H9 (cell line): ENCODE results near the gene BEST2. TPM values are rescaled to one million over a fixed set of nuclear protein-coding genes. Genes with fewer than 3 reads are reported as not detected.

Experiments
- DNase-seq: peaks from one replicate; pipeline ENCODE4 v3.0.0-alpha.2; 2017
- H2AFZ ChIP-seq: one replicate; pipeline ENCODE4 v1.6.1; 2013; ENCODE audit warnings: mild to moderate bottlenecking, low read length, control low read depth, moderate library complexity
- H2AK5ac ChIP-seq: 2 replicates; pipeline ENCODE4 v1.6.1; 2013; ENCODE audit warnings: low read length, control low read depth, mixed read lengths; ENCODE audit not compliant: insufficient read length
- H2BK120ac ChIP-seq: one replicate; pipeline ENCODE4 v1.6.1; 2013; ENCODE audit warnings: low read depth, mild to moderate bottlenecking, low read length, control low read depth, inconsistent platforms; ENCODE audit not compliant: poor library complexity, severe bottlenecking
- H2BK12ac ChIP-seq: 2 replicates; pipeline ENCODE4 v1.6.1; 2013; ENCODE audit warnings: low read length, control low read depth, mixed read lengths, low read depth; ENCODE audit not compliant: insufficient read length
- H2BK15ac ChIP-seq: 2 replicates; pipeline ENCODE4 v1.6.1; 2013; ENCODE audit warnings: low read depth, low read length, control low read depth
- H2BK20ac ChIP-seq: one replicate; pipeline ENCODE4 v1.6.1; 2013; ENCODE audit warnings: low read depth, mild to moderate bottlenecking, low read length, control low read depth, inconsistent platforms; ENCODE audit not compliant: poor library complexity, severe bottlenecking
- H2BK5ac ChIP-seq: 2 replicates; pipeline ENCODE4 v1.6.1; 2013; ENCODE audit warnings: low read length, control low read depth, mixed read lengths; ENCODE audit not compliant: insufficient read length
- H3K14ac ChIP-seq: 2 replicates; pipeline ENCODE4 v1.6.1; 2013; ENCODE audit warnings: low read length, control low read depth; ENCODE audit not compliant: insufficient read depth
- H3K18ac ChIP-seq: 2 replicates; pipeline ENCODE4 v1.6.1; 2013; ENCODE audit warnings: low read depth, mild to moderate bottlenecking, mixed read lengths, low read length, control low read depth; ENCODE audit not compliant: insufficient read length
- H3K23ac ChIP-seq: 2 replicates; pipeline ENCODE4 v1.6.1; 2013; ENCODE audit warnings: low read length, control low read depth, mixed read lengths, low read depth; ENCODE audit not compliant: insufficient read length
- H3K23me2 ChIP-seq: 2 replicates; pipeline ENCODE4 v1.6.1; 2013; ENCODE audit warnings: low read depth, mild to moderate bottlenecking, mixed read lengths, low read length, control low read depth; ENCODE audit not compliant: insufficient read length, poor library complexity, severe bottlenecking
- H3K27ac ChIP-seq: 2 replicates; pipeline ENCODE4 v1.5.1; 2013; ENCODE audit warnings: low read length, control low read depth, mixed read lengths, low read depth; ENCODE audit not compliant: insufficient read length
- H3K27me3 ChIP-seq: 2 replicates; pipeline ENCODE4 v1.6.1; 2013; ENCODE audit warnings: low read length, control low read depth, inconsistent platforms; ENCODE audit not compliant: insufficient read depth
- H3K4ac ChIP-seq: 2 replicates; pipeline ENCODE4 v1.6.1; 2013; ENCODE audit warnings: low read depth, mild to moderate bottlenecking, control low read depth, inconsistent platforms, low read length, moderate library complexity
- H3K4me1 ChIP-seq: 2 replicates; pipeline ENCODE4 v1.6.1; 2013; ENCODE audit warnings: low read length, control low read depth, inconsistent platforms; ENCODE audit not compliant: insufficient read depth
- H3K4me2 ChIP-seq: 2 replicates; pipeline ENCODE4 v1.6.1; 2013; ENCODE audit warnings: low read length, control low read depth, mixed read lengths; ENCODE audit not compliant: insufficient read length, insufficient read depth
- H3K56ac ChIP-seq: 2 replicates; pipeline ENCODE4 v1.6.1; 2013; ENCODE audit warnings: low read depth, mild to moderate bottlenecking, mixed read lengths, low read length, control low read depth; ENCODE audit not compliant: insufficient read length
- H3K79me1 ChIP-seq: 2 replicates; pipeline ENCODE4 v1.6.1; 2013; ENCODE audit warnings: low read depth, mild to moderate bottlenecking, moderate library complexity, low read length, control low read depth, inconsistent platforms; ENCODE audit not compliant: insufficient read depth, poor library complexity, severe bottlenecking
- H3K79me2 ChIP-seq: 2 replicates; pipeline ENCODE4 v1.6.1; 2013; ENCODE audit warnings: low read length, control low read depth, inconsistent platforms; ENCODE audit not compliant: insufficient read depth
- H3K9ac ChIP-seq: 2 replicates; pipeline ENCODE4 v1.6.1; 2013; ENCODE audit warnings: low read length, control low read depth, mixed read lengths; ENCODE audit not compliant: insufficient read length; ENCODE audit errors: extremely low read depth
- H3K9me3 ChIP-seq: one replicate; pipeline ENCODE4 v1.6.1; 2013; ENCODE audit warnings: low read depth, low read length, inconsistent platforms; ENCODE audit not compliant: control insufficient read depth
- H3T11ph ChIP-seq: one replicate; pipeline ENCODE4 v1.6.1; 2013; ENCODE audit warnings: mild to moderate bottlenecking, low read length, control low read depth, inconsistent platforms
- H4K20me1 ChIP-seq: one replicate; pipeline ENCODE4 v1.6.1; 2013; ENCODE audit not compliant: control insufficient read depth, insufficient read length, insufficient read depth
- H4K5ac ChIP-seq: 2 replicates; pipeline ENCODE4 v1.6.1; 2013; ENCODE audit warnings: low read depth, mild to moderate bottlenecking, mixed read lengths, low read length, control low read depth; ENCODE audit not compliant: insufficient read length
- H4K8ac ChIP-seq: replicated peaks from 2 replicates; pipeline ENCODE4 v1.6.1; 2013; ENCODE audit warnings: low read length, control low read depth, mixed read lengths, low read depth; ENCODE audit not compliant: insufficient read length
- H4K91ac ChIP-seq: 2 replicates; pipeline ENCODE4 v1.6.1; 2013; ENCODE audit warnings: low read depth, mild to moderate bottlenecking, moderate library complexity, mixed read lengths, low read length, control low read depth; ENCODE audit not compliant: insufficient read length
- H3K27ac Mint-ChIP-seq, 3 experiments: 2 replicates in 2 of 3; 3 replicates in 1 of 3; pipeline ENCODE4 v1.8.0; 2020 to 2021; ENCODE audit warnings: mixed read lengths in 3 of 3, mild to moderate bottlenecking in 1 of 3, moderate library complexity in 1 of 3
- H3K27me3 Mint-ChIP-seq: 2 replicates; pipeline ENCODE4 v1.8.0; 2021; ENCODE audit warnings: low read depth, mild to moderate bottlenecking, moderate library complexity, mixed read lengths
- H3K36me3 Mint-ChIP-seq, 3 experiments: 2 replicates in 2 of 3; 3 replicates in 1 of 3; pipeline ENCODE4 v1.8.0; 2020 to 2021; ENCODE audit warnings: low read depth in 3 of 3, mixed read lengths in 3 of 3; ENCODE audit not compliant: insufficient read depth in 1 of 3
- H3K4me1 Mint-ChIP-seq, 2 experiments: 2 replicates each; pipeline ENCODE4 v1.8.0; 2020; ENCODE audit warnings: mixed read lengths in 2 of 2
- H3K4me3 Mint-ChIP-seq, 2 experiments: 2 replicates in 1 of 2; 3 replicates in 1 of 2; pipeline ENCODE4 v1.8.0; 2020 to 2021; ENCODE audit warnings: mild to moderate bottlenecking in 2 of 2, mixed read lengths in 2 of 2, moderate library complexity in 1 of 2
- H3K9me3 Mint-ChIP-seq, 2 experiments: 2 replicates in 1 of 2; 3 replicates in 1 of 2; pipeline ENCODE4 v1.8.0; 2020; ENCODE audit warnings: mild to moderate bottlenecking in 2 of 2, mixed read lengths in 2 of 2, moderate library complexity in 1 of 2
- CTCF ChIP-seq: fragments of 200-600 bp; sonication (generic); conservative IDR thresholded peaks from 3 replicates; pipeline ENCODE4 v1.8.0; 2021; ENCODE audit warnings: antibody characterized with exemption, mild to moderate bottlenecking
- WGBS: extraction: QIAGEN DNeasy Blood & Tissue Kit; methylation state at CpG from one replicate; pipeline ENCODE4 v1.1.7; 2013; ENCODE audit warnings: missing lambda C conversion rate, low lambda C conversion rate, mixed read lengths; ENCODE audit not compliant: insufficient read length; ENCODE audit errors: extremely low coverage; 5-methylcytosine and 5-hydroxymethylcytosine counted together
- total RNA-seq: library from RNA; stranded (reverse); gene quantifications from 2 replicates; pipeline ENCODE4 v1.2.1, GENCODE V29; 2021

The BEST2 gene
- total RNA-seq, 1 experiment from 2014 or later, result 1.6 TPM

- no peak overlapping the region for H2BK20ac ChIP-seq
- no peak overlapping the region for H3T11ph ChIP-seq
- no peaks in the 10 kb centered on the region for H3K79me1 ChIP-seq
- no peak for TF ChIP-seq CTCF
- no peaks in the 10 kb centered on the region for H3K79me2 ChIP-seq
- no peak overlapping the region for H3K23ac ChIP-seq
- Mint-ChIP-seq H3K27me3 (peaks cover 16% of the 10 kb centered on the region), H3K4me3 (peak overlapping the region in 1 of 2 experiments; percentile 50; a peak in 1 of 5 replicates), H3K27ac (no peak overlapping the region), H3K9me3 (peaks cover 0 to 3% of the 10 kb centered on the region in 2 experiments; a peak in 2 of 5 replicates), H3K4me1 (peaks cover 6 to 9% of the 10 kb centered on the region in 2 experiments), H3K36me3 (peaks cover 16 to 31% (median 29%) of the 10 kb centered on the region in 3 experiments; a peak in 6 of 7 replicates)
- H2BK120ac ChIP-seq, result no peak overlapping the region
- H4K5ac ChIP-seq, result no peak overlapping the region
- H4K8ac ChIP-seq, result no peak overlapping the region
- no CpG with 5 or more reads among the region's 6 CpGs for WGBS
- H3K4ac ChIP-seq, result no peak overlapping the region
- H4K91ac ChIP-seq, result no peak overlapping the region
- H2AFZ ChIP-seq, result no peak overlapping the region
- H3K4me1 ChIP-seq, result no peaks in the 10 kb centered on the region
- no peak overlapping the region for H3K56ac ChIP-seq
- H3K18ac ChIP-seq, result no peak overlapping the region
- no peak overlapping the region for H2BK15ac ChIP-seq
- no peak for DNase-seq
- H3K14ac ChIP-seq, result no peak overlapping the region
- no peaks in the 10 kb centered on the region for H3K23me2 ChIP-seq
- H3K9ac ChIP-seq, result no peak overlapping the region
- H3K9me3 ChIP-seq, result no peaks in the 10 kb centered on the region
- no peak overlapping the region for H3K27ac ChIP-seq
- no peak overlapping the region for H2BK5ac ChIP-seq
- no peaks in the 10 kb centered on the region for H4K20me1 ChIP-seq
- no peak overlapping the region for H2BK12ac ChIP-seq
- H2AK5ac ChIP-seq, result no peak overlapping the region
- H3K4me2 ChIP-seq, result no peak overlapping the region
- H3K27me3 ChIP-seq, result no peaks in the 10 kb centered on the region
Observed at GRCh38 chr19:12759686-12760085, 8.1 kb downstream of the BEST2 start.
